Measurements from ENCODE around the gene PLSCR4.

PLSCR4 gene

GRCh38 chr3:146156666-146157314 lies 94.1 kb downstream of the PLSCR4 start:
- DNase-seq (ENCODE audit: low spot score) = no peak

GRCh38 chr3:146156095-146156494 lies 94.8 kb downstream of the PLSCR4 start:
- in situ Hi-C loops (cut with MboI; ENCODE audit: low sequenced_read_pairs, unreplicated experiment) = no loop called here
- TF ChIP-seq CTCF (IDR thresholded peaks at IDR 0.05; ENCODE audit: borderline replicate concordance, control extremely low read depth, extremely low read depth, insufficient read depth, missing control alignments) = no peak
- no peak for DNase-seq (ENCODE audit: low spot score)

More at GRCh38 chr3:146156666-146157314, 94.1 kb downstream of the PLSCR4 start:
- no peak for TF ChIP-seq CTCF (IDR thresholded peaks at IDR 0.05; ENCODE audit: borderline replicate concordance, control extremely low read depth, extremely low read depth, insufficient read depth, missing control alignments)
- in situ Hi-C loops (cut with MboI; ENCODE audit: low sequenced_read_pairs, unreplicated experiment) = no loop called here

DNA sequence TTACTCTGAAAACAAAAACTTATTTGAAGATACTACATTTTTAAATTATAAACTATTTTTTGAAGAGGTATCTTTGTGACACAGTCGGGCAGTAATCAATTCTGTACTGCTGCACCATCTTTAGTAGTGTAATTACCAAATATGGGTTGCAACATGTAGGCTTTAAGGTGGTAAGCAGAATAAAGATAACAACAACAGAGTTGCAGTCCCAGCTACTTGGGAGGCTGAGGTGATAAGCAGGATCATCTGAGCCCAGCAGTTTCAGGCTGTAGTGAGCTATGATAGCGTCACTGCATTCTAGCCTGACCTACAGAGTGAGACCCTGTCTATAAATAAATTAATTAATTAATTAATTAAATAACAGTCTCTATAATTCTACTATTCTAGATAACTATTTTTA lies 95.9 kb downstream of the PLSCR4 start:
- no peak for DNase-seq (ENCODE audit: low spot score)
- in situ Hi-C loops (cut with MboI; ENCODE audit: low sequenced_read_pairs, unreplicated experiment) = no loop called here
- TF ChIP-seq CTCF (IDR thresholded peaks at IDR 0.05; ENCODE audit: borderline replicate concordance, control extremely low read depth, extremely low read depth, insufficient read depth, missing control alignments) = no peak

DNA sequence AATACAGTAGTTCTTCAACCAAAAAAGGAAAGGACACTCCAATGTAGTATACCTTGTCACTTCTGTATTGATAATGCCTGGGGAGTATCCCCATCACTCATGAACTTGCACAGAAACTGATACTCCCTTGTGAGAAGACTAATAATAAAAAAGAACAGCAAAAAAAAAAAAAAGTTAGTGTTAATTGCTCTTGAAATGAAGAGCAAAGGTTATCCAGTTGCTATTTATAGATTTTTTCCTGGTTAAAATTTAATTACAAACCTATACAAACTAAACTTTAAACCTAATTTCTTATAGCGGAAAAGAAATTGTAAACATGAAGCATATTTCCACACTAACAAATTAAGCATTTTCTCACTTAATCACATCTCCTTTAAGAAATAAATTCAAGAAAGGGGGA lies 96.6 kb downstream of the PLSCR4 start:
- DNase-seq (ENCODE audit: low spot score) = no peak
- in situ Hi-C loops (cut with MboI; ENCODE audit: low sequenced_read_pairs, unreplicated experiment) = no loop called here
- no peak for TF ChIP-seq CTCF (IDR thresholded peaks at IDR 0.05; ENCODE audit: borderline replicate concordance, control extremely low read depth, extremely low read depth, insufficient read depth, missing control alignments)

- in situ Hi-C loops (cut with MboI; ENCODE audit: low sequenced_read_pairs, unreplicated experiment) = no loop called here
Measured at GRCh38 chr3:146153429-146153828, 97.5 kb downstream of the PLSCR4 start.

GRCh38 chr3:146152834-146153233 lies 98.1 kb downstream of the PLSCR4 start:
- DNase-seq (ENCODE audit: low spot score) = no peak
- in situ Hi-C loops (cut with MboI; ENCODE audit: low sequenced_read_pairs, unreplicated experiment) = no loop called here
- TF ChIP-seq CTCF (IDR thresholded peaks at IDR 0.05; ENCODE audit: borderline replicate concordance, control extremely low read depth, extremely low read depth, insufficient read depth, missing control alignments) = no peak

More at GRCh38 chr3:146153429-146153828, 97.5 kb downstream of the PLSCR4 start:
- no peak for DNase-seq (ENCODE audit: low spot score)
- TF ChIP-seq CTCF (IDR thresholded peaks at IDR 0.05; ENCODE audit: borderline replicate concordance, control extremely low read depth, extremely low read depth, insufficient read depth, missing control alignments) = no peak
